HG02571 (cell line): Measurements from ENCODE around the gene CDC42SE2.
"Not testable (repeated sequence)": the region's sequence is repeated elsewhere in the genome, so short reads cannot be mapped to it uniquely, and the experiment has no call there.

ENCODE experiments used
- ATAC-seq: cut with Tn5 transposase; IDR thresholded peaks from one replicate; pipeline ENCODE4 v1.9.1; 2021; ENCODE audit warnings: mild to moderate bottlenecking, moderate library complexity; ENCODE audit not compliant: unreplicated experiment

The CDC42SE2 gene

GRCh38 chr5:131316026-131316425 lies 52.2 kb downstream of the CDC42SE2 start:
- ATAC-seq = no peak

- ATAC-seq = no peak
Observed at GRCh38 chr5:131316822-131317221, 53.0 kb downstream of the CDC42SE2 start.

GRCh38 chr5:131318455-131318854 lies 54.6 kb downstream of the CDC42SE2 start:
- no peak for ATAC-seq

GRCh38 chr5:131321066-131321465 lies 57.2 kb downstream of the CDC42SE2 start:
- no peak for ATAC-seq

DNA sequence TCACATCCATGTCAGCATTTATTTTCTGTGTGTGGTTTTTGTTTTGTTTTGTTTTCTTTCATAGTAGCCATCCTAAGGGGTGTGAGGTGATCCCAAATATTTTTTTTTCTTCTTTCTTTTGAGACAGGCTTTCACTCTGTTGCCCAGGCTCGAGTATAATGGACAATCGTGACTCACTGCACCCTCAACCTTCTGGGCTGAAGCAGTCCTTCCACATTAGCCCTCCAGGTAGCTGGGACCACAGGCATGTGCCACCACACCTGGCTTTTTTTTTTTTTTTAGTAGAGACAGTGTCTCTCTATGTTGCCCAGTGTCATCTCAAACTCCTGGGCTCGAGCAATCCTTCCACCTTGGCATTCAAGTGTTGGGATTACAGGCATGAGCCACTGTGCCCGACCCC lies 59.1 kb downstream of the CDC42SE2 start:
- ATAC-seq = no peak

GRCh38 chr5:131323378-131323777 lies 59.5 kb downstream of the CDC42SE2 start:
- no peak for ATAC-seq

- no peak for ATAC-seq
Observed at GRCh38 chr5:131324303-131324702, 60.5 kb downstream of the CDC42SE2 start.

DNA sequence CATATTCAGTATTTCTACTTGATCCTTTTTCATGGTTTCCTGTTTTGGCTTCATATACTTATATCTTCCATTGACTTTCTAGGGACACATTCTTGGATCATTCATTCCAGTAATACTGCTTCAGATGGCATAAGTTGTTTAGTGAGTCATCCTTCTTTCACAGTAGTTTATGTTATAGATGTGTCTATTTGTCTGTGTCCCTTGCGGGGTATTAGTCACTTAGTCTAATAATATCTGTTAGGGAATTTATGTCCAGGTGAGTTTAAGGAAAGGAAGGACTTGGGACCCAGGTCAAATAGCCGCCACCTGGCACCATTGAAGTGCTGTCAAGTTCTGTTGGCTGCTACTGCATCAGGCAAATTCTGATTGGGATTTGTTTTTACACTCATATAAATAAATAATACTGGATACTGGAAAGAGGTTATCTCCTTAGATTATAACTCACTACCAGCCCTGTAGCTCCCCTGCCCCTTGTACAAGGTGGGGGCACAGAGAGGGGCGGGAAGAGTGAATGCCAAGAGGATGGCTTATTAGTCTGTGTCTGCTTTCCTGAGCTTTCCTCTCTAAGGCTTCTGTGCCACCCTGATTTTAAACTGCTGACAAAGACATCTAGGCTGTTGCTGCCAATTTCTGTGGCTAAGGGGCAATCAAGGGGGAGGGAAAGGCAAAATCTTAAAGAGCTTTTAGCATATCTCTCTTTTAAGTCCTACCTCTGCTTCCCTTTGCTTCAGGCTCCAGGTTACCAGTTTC lies 64.9 kb downstream of the CDC42SE2 start:
- no peak for ATAC-seq

- ATAC-seq = no peak
Observed at GRCh38 chr5:131329286-131329560, 65.4 kb downstream of the CDC42SE2 start.

- ATAC-seq = no peak
Observed at GRCh38 chr5:131330031-131330430, 66.2 kb downstream of the CDC42SE2 start.

DNA sequence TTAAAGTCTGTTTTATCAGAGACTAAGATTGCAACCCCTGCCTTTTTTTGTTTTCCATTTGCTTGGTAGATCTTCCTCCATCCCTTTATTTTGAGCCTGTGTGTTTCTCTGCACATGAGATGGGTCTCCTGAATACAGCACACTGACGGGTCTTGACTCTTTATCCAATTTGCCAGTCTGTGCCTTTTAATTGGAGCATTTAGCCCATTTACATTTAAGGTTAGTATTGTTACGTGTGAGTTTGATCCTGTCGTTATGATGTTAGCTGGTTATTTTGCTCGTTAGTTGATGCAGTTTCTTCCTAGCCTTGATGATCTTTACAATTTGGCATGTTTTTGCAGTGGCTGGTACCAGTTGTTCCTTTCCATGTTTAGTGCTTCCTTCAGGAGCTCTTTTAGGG lies 71.9 kb downstream of the CDC42SE2 start:
- ATAC-seq = not testable (repeated sequence)

- ATAC-seq = not testable (repeated sequence)
Observed at GRCh38 chr5:131336801-131337200, 72.9 kb downstream of the CDC42SE2 start.

DNA sequence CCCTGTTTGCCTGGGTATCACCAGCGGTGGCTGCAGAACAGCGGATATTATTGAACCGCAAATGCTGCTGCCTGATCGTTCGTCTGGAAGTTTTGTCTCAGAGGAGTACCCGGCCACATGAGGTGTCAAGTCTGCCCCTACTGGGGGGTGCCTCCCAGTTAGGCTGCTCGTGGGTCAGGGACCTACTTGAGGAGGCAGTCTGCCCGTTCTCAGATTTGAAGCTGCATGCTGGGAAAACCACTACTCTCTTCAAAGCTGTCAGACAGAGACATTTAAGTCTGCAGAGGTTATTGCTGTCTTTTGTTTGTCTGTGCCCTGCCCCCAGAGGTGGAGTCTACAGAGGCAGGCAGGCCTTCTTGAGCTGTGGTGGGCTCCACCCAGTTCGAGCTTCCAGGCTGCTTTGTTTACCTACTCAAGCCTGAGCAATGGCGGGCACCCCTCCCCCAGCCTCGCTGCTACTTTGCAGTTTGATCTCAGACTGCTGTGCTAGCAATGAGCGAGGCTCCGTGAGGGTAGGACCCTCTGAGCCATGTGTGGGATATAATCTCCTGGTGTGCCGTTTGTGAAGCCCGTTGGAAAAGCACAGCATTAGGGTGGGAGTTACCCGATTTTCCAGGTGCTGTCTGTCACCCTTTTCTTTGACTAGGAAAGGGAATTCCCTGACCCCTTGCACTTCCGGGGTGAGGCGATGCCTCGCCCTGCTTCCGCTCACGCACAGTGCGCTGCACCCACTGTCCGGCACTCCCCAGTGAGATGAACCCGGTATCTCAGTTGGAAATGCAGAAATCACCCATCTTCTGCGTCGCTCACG lies 73.6 kb downstream of the CDC42SE2 start:
- not testable (repeated sequence) for ATAC-seq

DNA sequence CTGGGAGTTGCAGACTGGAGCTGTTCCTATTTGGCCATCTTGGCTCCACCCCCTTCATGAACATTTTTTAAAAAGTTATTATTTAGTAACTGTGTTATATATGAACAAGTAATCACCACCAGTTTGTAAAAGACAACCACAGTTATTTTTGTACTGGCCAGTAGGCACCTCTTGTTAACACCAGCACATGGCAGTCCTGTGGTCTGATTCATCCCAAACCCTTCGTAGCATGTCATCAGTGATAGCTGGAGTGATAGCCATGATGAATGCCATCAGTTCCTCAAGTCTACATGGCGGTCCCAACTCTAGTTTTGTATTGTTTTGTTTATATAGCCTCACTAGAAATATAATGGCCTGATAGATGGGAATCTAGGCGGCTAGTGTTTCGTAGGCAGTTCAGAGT lies 74.2 kb downstream of the CDC42SE2 start:
- no peak for ATAC-seq

DNA sequence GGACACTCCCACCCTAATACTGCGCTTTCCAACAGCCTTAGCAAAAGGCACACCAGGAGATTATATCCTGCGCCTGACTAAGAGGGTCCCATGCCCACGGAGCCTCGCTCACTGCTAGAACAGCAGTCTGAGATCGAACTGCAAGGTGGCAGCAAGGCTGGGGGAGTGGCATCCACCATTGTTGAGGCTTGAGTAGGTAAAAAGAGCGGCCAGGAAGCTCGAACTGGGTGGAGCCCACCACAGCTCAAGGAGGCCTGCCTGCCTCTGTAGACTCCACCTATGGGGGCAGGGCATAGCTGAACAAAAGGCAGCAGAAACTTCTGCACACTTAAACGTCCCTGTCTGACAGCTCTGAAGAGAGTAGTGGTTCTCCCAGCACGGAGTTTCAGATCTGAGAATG lies 80.4 kb downstream of the CDC42SE2 start:
- not testable (repeated sequence) for ATAC-seq

GRCh38 chr5:131346204-131346603 lies 82.4 kb downstream of the CDC42SE2 start:
- ATAC-seq = not testable (repeated sequence)

- no peak for ATAC-seq
Observed at GRCh38 chr5:131353991-131354390, 90.1 kb downstream of the CDC42SE2 start.

- ATAC-seq = no peak
Observed at GRCh38 chr5:131355971-131356528, 92.2 kb downstream of the CDC42SE2 start.

DNA sequence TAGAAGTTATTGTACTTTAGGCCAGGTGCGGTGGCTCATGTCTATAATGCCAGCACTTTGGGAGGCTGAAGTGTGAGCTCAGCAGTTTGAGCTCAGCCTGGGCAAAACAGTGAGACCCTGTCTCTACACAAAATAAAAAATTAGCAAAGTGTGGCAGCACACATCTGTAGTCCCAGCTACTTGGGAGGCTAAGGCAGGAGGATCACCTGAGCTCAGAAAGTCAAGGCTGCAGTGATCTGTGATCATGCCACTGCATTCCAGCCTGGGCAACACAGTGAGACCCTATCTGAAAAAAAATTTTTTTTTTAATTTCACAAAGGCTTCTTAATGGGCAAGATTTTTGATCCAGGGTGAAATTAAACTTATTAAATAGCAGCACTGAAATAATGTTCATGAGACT lies 92.8 kb downstream of the CDC42SE2 start:
- ATAC-seq = no peak

- no peak for ATAC-seq
Observed at GRCh38 chr5:131357739-131358561, 94.1 kb downstream of the CDC42SE2 start.

DNA sequence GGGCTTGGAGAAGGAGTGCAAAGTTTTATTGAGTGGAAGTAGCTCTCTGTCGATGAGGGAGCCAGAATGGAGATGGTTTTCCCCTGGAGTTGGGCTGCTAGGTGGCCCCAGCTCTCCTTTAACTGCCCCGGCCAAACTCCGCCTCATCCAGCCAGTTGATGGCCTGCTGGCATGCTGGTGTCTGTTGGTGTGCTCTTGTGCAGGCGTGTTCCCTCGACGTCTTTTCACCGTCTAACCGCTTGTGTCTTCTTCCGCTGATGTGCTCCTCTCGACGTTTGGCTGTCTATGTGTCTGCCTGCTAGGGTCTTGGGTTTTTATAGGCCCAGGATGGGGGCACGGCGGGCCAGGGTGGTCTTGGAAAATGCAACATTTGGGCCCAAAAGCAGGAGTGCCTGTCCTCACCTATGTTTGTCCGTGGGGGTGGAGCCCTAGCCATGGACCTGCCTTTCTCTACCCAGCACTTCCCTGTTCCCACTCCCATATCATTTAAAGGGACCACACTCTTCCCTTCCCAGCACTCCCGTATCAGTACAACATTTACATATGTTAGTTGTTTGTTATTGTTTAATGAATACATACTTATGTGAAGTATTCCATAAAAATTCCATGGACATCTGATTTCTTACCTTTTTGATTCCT lies 97.9 kb downstream of the CDC42SE2 start:
- ATAC-seq = no peak
